Left ventricle myocardium inferior (tissue), 1 donor: ENCODE data around the gene SH2D3C. TPM values are rescaled to one million over a fixed set of nuclear protein-coding genes. Genes with fewer than 3 reads are reported as not detected.

Experiments
- DNase-seq: peaks from one replicate; pipeline ENCODE4 v3.0.0-alpha.2; 2020
- H3K27ac ChIP-seq: fragments of 200-600 bp; replicated peaks from 2 replicates; pipeline ENCODE4 v1.8.0; 2021
- H3K27me3 ChIP-seq: fragments of 200-600 bp; 2 replicates; pipeline ENCODE4 v1.8.0; 2021; ENCODE audit warnings: low read depth
- H3K36me3 ChIP-seq: fragments of 200-600 bp; 2 replicates; pipeline ENCODE4 v1.8.0; 2021
- H3K4me1 ChIP-seq: fragments of 200-600 bp; 2 replicates; pipeline ENCODE4 v1.8.0; 2021
- H3K4me3 ChIP-seq: fragments of 200-600 bp; 2 replicates; pipeline ENCODE4 v1.8.0; 2021; ENCODE audit warnings: mild to moderate bottlenecking, moderate library complexity
- H3K9me3 ChIP-seq: fragments of 200-600 bp; replicated peaks from 2 replicates; pipeline ENCODE4 v1.8.0; 2021
- intact Hi-C: fragments of 100-400 bp; cut with micrococcal nuclease; formaldehyde crosslinking; loops from one replicate; pipeline ENCODE4 v1.11.0; 2022
- total RNA-seq: library from RNA; stranded (reverse); fragmentation: NEBNext Ultra II Directional; extraction: Animal tissue kit (Norgen Biotek cat#: 25700); gene quantifications from one replicate; pipeline ENCODE4 v1.2.1, GENCODE V29; 2021
- TF ChIP-seq, protein P1 (sequence below): fragments of 200-600 bp; IDR thresholded peaks from 2 replicates; pipeline ENCODE4 v1.8.0; 2021; ENCODE audit warnings: antibody characterized with exemption, mild to moderate bottlenecking, borderline replicate concordance
- donor health status: DM: no; HTN: yes; CAD: no; lungs with severe emphysema.

The SH2D3C gene
- total RNA-seq, 1 donor from 2014 or later, result 18.2 TPM

DNA sequence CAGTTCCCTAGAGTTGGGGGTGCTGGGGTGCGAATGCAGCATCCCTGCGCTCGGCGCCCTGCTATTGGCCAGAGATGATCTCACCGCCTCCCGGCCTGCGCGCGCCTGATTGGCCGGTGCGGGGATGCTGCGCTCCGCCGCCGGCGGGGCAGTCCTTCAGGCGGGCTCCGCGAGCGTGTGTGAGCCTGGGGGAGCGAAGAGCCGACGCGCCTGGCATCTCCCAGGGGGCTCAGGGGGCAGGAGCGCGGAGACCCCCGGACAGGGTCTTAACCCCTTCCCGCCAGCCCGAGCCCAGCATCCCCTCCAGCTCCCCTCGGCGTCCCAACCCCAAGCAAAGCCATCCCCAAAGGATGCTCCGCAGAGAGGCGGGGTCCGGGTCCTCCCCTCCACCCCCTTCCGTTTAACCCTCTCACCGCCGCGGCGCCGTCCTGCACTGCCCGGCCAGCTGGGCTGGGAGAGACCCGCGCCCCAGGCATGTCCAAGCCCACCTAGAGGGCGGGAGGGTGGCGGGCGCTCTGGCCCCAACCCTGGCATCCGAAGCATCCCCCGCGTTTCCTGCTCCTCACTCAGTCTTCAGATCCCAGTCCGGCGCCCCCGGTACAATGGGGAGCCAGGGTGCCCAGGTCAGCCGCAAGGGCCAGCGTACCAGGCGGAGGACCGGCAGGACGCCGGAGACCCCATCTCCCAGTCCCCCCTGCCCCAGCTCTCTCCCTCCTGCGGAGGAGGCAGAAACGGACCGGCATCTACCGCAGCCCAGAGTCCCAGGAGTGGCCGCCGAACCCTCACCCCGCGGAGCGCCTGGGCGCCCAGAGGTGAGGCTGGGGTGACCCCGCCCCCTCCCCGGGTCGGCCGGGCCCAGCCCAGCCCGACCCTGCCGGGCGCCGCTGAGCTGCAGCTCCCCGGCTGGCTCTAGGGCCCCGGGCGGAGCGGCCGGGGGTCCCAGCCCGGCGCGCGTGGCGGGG is 24.1 kb downstream of the SH2D3C start:
- Histone ChIP-seq H3K27ac (peak overlapping the region; percentile 93), H3K9me3 (no peaks in the 10 kb centered on the region), H3K4me3 (peak overlapping the region; percentile 59), H3K4me1 (peaks cover 77% of the 10 kb centered on the region), H3K36me3 (peaks cover 18% of the 10 kb centered on the region), H3K27me3 (peaks cover 60% of the 10 kb centered on the region)
- no peak for DNase-seq
- TF ChIP-seq, protein P1, sequence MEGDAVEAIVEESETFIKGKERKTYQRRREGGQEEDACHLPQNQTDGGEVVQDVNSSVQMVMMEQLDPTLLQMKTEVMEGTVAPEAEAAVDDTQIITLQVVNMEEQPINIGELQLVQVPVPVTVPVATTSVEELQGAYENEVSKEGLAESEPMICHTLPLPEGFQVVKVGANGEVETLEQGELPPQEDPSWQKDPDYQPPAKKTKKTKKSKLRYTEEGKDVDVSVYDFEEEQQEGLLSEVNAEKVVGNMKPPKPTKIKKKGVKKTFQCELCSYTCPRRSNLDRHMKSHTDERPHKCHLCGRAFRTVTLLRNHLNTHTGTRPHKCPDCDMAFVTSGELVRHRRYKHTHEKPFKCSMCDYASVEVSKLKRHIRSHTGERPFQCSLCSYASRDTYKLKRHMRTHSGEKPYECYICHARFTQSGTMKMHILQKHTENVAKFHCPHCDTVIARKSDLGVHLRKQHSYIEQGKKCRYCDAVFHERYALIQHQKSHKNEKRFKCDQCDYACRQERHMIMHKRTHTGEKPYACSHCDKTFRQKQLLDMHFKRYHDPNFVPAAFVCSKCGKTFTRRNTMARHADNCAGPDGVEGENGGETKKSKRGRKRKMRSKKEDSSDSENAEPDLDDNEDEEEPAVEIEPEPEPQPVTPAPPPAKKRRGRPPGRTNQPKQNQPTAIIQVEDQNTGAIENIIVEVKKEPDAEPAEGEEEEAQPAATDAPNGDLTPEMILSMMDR, result no peak
- intact Hi-C loops, result no loop called here

DNA sequence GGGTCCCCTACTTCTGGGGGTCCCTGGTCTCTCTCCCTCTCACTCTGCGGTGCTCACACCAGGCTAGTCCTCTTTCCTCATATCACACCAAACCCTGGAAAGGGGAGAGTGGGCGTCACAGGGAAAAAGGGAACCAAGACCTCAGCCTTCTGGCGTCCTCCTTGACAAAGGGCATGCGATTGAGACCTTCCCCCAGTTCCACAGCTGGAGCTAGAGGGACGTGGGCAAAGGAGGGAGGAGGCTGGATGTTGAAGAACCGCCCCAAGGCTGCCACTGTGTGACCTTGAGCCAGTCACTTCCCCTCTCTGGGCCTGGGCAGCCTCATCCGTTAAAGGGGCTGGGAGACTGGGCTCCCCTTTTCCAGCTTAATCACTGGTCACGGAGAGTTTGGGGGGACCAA is 24.8 kb downstream of the SH2D3C start:
- peaks cover 58% of the 10 kb centered on the region for H3K27me3 ChIP-seq
- no peak for DNase-seq
- H3K9me3 ChIP-seq, result no peaks in the 10 kb centered on the region
- H3K4me1 ChIP-seq, result peaks cover 74% of the 10 kb centered on the region
- H3K36me3 ChIP-seq, result peaks cover 26% of the 10 kb centered on the region
- peak overlapping the region; percentile 59 for H3K4me3 ChIP-seq
- TF ChIP-seq, protein P1, result no peak
- intact Hi-C loops, result no loop called here
- peak overlapping the region; percentile 93 for H3K27ac ChIP-seq

DNA sequence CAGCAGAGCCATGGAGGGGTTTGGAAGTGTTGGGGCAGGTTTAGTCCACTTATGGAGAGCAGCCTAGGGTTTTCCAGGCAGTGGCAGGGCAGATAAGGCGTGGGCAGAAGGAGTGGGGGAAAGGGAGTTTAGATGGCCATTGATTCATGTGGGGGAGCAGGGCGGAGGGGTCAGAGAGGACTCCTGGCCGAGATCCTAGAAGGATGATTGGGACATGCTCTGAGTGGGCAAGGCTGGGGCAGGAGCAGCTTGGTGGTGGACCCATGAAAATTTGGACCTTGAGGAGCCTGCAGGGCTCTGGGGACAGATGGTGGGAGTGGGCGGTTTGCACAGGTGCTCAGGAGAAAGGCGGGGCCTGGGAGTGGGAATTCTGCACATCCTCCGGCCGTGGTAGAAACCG is 25.3 kb downstream of the SH2D3C start:
- intact Hi-C loops, result no loop called here
- no peaks in the 10 kb centered on the region for H3K9me3 ChIP-seq
- TF ChIP-seq, protein P1, result no peak
- H3K27me3 ChIP-seq, result peaks cover 54% of the 10 kb centered on the region
- peak overlapping the region; percentile 93 for H3K27ac ChIP-seq
- peak overlapping the region; percentile 59 for H3K4me3 ChIP-seq
- peaks cover 31% of the 10 kb centered on the region for H3K36me3 ChIP-seq
- H3K4me1 ChIP-seq, result peaks cover 73% of the 10 kb centered on the region
- DNase-seq, result no peak

DNA sequence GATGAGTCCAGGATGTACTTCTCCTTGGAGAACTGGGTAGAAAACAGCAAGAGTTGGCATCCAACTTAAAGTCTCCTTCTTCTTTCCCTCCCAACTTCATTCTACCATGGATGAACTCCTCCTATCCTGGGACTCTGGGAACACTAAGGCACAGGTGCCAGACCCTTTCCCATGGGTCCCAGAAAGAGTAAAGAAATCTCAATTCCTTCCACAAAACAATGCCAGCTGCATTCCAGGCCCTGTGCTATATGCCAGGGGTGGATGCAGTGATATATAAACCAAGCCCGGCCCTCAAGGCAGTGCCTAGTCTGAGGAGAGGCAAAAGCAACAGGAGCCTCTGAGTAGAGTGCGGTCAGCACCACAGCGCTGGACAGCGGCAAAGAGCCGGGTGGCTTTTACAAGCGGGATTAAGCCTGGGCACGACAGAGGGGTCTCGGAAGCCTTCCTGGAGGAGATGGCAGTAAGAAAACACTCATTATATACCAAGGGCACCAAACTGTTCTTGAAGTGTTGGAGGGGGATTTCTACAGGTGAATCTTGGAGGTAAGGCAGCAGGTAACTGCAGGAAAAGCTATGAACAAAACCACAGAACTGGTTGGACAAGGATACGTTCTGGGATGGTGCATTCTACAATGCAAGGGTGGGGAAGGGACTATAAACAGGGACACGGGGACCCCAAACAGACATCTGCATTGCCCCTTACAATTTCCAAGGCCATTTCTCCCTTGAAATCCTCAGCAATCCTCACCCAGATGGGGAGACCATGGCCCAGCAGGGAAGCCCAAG is 27.0 kb downstream of the SH2D3C start:
- Histone ChIP-seq H3K36me3 (peaks cover 47% of the 10 kb centered on the region), H3K9me3 (no peaks in the 10 kb centered on the region), H3K4me3 (no peak overlapping the region), H3K4me1 (peaks cover 62% of the 10 kb centered on the region), H3K27me3 (peaks cover 37% of the 10 kb centered on the region), H3K27ac (peak overlapping the region; percentile 93)
- intact Hi-C loops, result no loop called here
- TF ChIP-seq, protein P1, result no peak
- no peak for DNase-seq

DNA sequence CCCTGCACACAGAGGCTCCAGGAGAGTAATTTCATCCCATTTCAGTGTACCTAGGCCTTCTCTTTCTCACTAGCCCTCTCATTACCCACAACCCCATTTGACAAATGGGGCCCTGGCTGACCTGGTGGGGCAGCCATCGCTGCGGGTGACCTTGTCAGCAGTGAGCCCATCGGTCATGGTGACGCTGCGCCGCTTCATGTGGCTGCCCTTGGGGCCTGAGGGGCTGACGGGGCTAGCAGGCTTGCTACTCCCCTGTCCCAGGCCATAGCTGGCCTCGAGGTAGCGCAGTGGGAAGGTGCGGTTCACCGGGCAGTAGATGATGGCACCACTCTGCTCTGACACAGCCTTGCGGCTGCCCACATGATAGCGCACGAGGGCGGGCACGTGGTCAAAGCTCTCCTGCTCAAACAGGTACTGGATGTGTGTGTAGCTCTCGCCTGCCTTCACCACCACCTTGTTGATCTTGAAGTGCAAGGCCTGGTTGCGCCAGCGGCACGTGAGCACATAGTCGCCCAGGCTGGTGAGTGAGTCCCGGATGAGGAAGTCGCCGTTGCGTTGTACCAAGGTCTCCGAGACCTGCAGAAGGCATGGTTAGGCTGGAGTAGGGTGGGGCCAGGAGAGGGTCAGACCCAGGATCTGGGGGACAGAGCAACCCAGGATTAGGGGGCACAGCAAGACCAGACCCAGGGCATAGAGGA is 29.2 kb downstream of the SH2D3C start:
- TF ChIP-seq, protein P1, result no peak
- intact Hi-C loops, result no loop called here
- peaks cover 40% of the 10 kb centered on the region for H3K4me1 ChIP-seq
- H3K27me3 ChIP-seq, result peaks cover 15% of the 10 kb centered on the region
- DNase-seq, result no peak
- H3K9me3 ChIP-seq, result no peaks in the 10 kb centered on the region
- H3K36me3 ChIP-seq, result peaks cover 67% of the 10 kb centered on the region
- no peak overlapping the region for H3K27ac ChIP-seq
- H3K4me3 ChIP-seq, result no peak overlapping the region
